Testis (tissue), 2 donors: ENCODE measurements around the gene COL6A6.

Experiments
- CTCF ChIP-seq, 3 experiments: fragments of 450-650 bp in 2 of 3; fragments of 200-600 bp in 1 of 3; sonication (generic) in 1 of 3; IDR thresholded peaks; one replicate each; pipeline ENCODE4 v1.5.1; 2016 to 2019; ENCODE audit warnings: antibody characterized with exemption in 3 of 3, mild to moderate bottlenecking in 2 of 3, moderate library complexity in 1 of 3
- POLR2A ChIP-seq: fragments of 450-650 bp; IDR thresholded peaks from one replicate; pipeline ENCODE4 v1.6.1; 2017; ENCODE audit warnings: antibody characterized with exemption, mild to moderate bottlenecking, moderate library complexity

GRCh38 chr3:130557336-130558035 lies 40.5 kb downstream of the COL6A6 start:
- TF ChIP-seq CTCF (IDR thresholded peaks at IDR 0.05) (no peak), POLR2A (no peak)
